HG03064 (cell line): ENCODE data around the gene COL18A1.
"Not testable (repeated sequence)": the region's sequence is repeated elsewhere in the genome, so short reads cannot be mapped to it uniquely, and the experiment has no call there.

Experiments
- ATAC-seq: cut with Tn5 transposase; IDR thresholded peaks from one replicate; pipeline ENCODE4 v1.9.1; 2021; ENCODE audit warnings: low read depth; ENCODE audit not compliant: unreplicated experiment

COL18A1 gene

DNA sequence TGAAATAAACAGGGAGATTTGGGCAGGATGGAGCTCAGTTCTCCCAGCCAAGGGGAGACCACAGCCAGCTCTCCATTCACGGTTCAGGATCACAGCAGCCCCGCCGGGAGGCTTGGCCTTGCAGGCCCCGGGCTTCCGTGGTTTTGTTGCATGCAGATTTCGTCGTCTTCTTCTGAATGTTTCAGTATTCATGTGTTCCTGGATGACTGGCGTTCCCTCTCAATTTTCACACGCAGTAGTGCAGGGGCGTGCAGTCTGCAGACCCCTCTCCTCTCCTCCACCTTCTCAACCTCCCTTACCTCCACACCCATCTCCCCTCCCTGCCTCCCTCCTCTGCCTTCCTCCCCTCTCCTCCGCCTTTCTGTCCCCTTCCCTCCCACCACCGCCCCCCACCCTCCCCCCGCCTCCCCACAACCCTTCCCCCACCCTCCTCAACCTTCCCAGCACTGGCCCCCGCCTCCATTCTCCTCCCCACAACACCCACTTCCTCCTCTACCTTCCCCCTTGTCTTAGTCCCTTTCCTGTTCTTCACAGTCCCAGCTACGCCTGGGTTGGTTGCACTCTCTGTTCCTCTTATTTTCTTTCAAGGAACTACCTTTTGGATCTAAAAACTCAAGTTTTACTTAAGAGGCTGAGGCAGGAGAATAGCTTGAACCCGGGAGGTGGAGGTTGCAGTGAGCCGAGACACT, 145.7 kb downstream of the COL18A1 start:
- no peak for ATAC-seq

DNA sequence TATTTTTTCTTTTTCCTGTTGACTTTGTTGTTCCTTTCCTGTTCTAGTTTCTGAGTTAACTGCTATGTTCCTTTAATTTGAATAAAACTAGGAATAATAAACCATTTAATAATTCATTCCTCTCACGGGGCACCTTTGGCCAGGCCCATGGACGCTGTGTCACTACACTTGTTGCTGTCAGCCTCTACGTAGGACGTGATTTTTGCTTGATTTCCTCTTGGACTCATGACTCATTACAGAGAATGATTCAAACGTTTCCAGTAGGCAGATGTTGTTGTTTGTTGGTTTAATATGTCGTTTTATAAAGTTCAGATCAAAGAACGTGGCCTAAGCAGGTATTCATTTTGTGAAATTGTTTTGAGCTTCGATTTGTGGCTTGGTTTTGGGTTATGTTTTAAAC, 146.4 kb downstream of the COL18A1 start:
- no peak for ATAC-seq

DNA sequence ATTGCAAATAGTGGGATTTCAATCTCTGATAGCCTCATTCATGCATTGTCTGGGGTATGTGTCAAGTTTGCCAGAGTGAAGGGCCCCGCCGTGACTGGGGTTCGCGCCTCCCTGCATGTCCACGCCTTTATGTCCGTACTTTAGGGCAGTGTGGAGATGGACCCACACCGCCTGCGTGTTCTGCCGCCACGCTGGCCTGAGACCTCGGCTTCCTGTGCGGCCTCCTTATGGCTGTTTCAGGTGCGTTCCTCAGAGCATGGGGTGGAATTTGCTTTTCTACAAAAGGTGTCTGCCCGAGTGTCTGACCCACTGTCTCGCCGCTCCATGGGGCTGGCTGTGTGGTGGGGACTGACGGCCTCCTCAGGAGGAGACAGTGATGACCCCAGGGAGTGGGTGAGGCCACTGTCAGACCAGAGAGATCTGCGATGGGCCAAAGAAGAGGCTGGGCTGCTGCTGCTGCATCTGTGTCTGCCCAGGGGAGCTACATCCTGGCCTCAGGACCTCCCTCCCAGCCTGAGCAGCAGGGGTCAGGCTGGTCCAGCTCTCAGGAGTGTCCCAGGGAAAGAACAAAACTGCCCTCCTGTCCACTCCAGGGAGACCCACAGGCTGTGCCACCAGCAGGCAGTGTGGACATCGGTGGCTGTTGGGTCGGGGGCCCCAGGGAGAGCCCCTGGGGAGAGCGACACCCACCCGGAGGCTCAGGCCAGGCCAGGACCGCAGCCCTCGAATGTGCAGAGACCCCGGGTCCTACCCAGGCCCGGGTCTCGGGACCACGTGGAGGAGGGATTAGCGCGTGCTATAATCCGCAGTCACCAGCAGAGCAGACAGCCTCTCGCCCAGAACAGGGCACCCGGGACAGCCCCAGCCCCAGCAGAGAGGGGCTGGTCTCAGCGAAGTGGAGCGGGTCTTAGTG, 147.1 kb downstream of the COL18A1 start:
- no peak for ATAC-seq

DNA sequence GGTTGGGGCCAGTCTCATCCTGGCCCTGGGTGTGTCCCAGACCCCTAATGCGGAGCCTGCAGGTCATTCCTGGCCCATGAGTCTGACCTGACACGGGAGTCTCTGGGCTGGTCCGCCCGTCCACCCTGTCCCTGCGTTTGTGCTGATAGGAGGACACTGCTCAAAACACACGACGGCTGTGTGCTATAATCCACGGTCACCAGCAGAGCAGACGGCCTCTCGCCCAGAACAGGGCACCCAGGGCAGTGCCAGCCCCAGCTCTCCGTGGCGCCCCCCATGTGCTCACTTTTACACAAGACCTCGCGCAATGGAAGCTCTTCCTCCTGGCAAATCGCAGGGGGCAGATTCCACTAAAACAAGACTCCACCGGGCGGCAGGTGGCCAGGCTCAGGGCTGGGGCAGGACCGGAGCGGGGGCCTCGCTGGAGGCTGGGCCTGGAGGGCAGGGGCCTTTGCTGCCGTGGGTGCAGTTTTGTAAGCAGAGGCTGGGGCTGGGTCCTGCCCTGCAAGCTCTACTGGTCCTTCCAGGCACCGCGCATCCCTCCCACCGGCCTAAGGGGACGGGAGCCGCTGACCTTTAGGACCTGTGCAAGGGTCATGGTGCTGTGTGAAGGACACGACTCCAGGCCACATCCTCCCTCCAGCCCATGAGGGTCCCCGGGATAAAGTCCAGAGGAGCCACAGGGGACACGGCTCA, 147.9 kb downstream of the COL18A1 start:
- no peak for ATAC-seq

DNA sequence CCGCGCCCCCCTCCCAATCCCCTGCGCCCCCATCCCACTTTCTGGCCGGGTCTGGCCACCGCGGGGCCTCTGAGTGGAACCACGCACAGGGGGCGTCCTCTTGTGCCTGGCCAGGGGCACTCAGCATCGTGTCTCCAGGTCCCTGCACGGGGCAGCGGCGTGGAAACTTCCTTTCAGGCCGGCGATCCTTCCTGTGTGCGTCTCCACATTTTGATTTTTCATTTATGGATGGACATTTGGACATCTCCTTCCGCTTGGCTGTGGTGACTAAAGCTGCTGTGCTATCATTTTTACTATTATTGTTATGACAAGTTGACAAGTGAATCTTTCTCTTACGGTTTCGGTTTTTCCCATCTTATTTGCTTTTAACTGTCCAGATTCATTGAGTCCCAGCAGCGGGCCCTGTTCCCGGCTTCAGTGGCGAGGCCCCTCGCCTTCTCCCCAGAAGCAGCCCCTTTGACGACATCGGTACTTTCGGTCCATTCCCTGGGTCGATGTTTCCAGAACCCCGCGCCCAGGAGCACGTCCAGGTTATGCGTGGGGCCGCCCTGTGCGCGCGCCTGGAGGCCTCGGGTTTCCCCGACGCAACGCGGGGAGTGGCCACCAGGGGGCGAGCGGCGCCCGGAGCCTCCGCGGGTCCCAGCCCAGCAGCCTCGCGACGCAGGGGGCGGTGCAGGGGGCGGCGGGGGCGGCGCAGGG, 149.7 kb downstream of the COL18A1 start:
- ATAC-seq: no peak

DNA sequence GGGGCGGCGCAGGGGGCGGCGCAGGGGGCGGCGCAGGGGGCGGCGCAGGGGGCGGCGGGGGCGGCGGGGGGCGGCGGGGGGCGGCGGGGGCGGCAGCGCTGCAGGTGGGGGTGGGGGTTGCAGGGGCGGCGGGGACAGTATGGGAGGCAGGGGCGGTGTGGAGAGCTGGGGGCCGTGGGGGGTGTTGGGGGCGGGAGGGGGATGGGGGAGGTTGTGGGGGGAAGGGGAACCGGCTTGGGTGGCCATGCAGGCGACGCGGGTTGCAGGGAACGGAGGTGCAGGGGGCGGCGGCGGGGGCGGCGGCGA, 150.2 kb downstream of the COL18A1 start:
- ATAC-seq: no peak

DNA sequence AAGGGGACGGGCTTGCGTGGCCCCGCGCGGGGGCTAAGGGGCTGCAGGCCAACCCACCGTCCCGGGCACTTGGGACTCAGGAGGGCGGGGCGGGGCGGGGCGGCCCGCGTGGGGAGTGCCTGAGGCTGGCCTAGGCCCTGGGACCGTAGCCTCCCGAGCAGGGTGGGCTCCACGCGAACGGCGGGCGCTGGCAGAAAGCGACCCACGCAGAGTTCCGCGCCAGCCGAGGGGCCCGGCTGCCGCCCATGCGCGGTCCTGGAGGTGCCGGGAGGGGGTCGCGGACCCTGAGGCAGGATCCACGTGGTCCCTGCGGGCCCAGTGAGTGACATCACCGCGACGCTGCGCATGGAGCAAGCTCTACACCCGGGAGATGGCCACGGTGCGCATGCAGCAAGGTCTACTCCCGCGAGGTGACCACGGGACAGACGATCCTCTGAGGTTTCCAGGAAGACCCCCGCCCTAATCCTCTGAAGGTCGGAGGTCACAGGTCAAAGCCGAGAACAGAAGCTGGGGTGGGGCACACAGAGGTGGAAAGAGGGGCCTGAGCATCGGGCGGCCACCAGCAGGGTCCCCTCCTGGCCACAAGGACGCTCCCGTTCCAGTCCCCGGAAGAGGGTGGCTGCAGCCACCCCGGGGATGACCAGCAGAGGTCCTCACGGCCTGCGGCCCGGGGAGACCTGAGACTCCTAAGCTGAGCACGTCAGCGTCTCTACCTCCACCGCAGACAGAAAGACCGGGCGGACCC, 150.8 kb downstream of the COL18A1 start:
- peak; percentile 47 for ATAC-seq

DNA sequence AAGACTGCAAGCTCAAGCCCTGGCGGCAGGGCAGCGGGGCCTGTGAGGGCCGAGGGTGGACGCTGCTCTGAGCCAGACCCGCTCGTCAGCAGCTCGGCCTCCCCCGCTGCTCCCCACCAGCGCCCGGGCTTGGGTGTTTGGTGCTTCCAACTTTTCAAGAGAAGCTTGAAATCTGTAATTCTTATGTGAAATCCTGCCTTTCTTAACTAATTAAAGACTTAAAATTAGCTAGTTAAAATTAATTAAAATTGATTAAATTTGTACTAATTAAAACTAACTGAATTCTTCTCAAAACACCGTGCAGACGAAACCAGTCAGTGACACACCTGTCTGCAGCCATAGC, 151.3 kb downstream of the COL18A1 start:
- ATAC-seq: no peak

DNA sequence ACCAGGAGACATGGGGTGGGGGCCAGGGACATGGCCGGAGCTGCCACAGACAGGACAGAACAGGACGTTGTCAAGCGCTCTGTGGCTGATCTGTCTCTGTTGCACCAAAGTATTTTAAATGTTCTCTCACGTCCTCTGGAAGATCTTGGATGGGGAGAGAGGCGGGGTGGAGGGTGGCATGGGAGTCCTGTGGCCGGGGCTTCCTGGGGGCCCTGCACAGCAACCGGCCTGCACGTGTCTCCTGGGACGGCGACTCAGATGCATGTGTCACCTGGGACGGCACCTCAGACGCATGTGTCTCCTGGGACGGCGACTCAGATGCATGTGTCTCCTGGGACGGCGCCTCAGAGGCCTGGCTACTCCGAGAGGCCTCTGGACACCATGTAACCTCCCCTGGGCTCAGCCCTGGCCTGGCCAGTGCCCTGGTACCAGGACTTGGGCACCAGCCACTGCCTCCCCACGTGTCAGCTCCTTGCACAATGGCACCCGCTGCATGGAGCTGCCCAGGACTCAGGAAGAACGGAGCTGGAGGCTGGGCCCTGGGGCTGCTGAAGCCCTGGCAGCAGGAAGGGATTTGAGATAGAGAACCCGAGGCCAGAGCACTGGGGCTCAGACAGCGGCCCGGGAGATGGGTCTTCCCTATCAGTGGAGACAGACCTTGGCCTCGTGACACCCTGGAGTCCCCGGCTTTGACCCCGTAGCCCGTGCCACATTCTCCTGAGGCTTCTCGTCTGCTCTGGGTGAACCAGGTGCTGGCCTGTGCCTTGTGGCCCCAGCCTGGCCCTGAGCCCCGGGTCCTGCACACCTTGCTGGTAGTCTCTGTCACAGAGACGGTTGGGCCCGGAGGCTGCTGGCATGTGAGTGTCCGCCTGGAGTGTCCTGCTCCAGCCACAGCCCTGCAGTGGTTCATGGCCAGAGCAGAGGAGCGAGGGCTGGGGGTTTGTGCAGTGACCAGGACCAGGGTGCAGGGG, 152.0 kb downstream of the COL18A1 start:
- ATAC-seq: no peak

DNA sequence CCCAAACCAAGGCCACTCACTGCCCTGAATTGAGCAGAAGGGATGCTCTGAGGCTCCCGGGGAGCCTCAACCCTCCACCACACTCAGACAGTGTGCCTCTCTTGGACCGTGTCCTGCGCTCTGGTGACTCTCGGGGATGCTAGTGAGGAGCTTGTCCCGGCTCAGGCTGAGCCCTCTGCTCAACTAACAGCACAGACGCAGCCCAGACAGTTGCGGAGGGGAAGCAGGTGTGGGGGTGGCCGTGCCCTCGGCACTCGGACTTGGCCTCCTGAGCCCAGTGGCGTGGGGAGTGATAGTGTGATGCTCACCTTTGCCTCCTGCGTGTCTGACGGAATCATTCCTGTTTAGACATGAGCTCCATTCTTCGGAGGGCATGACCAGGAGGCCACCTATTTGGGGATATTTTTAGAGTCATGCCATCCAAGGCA, 152.7 kb downstream of the COL18A1 start:
- ATAC-seq: no peak

DNA sequence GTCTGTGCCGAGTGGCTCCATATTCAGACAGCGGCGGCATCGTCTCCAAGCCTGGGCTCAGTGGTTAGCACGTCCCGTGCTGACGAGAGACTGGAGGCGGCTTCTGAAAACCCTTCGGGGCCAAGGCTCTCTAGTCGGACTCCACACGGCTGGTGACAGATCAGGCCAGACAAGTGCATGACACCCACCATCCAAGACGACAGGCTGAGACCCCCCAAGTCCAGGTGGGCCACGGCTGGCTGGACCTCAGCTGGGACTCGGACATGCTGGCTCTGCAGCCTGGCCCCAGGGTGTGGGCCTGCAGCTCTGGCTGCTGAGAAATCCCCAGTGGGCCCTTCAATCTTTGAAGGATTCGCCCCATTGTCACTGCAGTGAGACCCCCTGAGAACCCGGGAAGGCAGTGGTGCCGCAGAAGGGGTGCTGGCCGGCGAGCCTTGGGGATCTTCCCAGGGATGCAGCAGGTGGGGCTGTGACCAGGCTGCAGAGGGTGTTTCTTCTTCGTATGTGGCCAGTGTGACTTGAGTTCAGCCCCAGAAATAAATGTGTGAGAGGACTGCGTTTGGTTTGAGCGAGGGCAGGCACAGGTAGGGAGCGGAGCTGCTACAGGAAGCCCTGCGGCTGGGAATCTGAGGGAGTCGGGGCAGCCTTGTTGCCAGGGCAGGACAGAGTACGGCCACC, 153.2 kb downstream of the COL18A1 start:
- ATAC-seq: no peak

DNA sequence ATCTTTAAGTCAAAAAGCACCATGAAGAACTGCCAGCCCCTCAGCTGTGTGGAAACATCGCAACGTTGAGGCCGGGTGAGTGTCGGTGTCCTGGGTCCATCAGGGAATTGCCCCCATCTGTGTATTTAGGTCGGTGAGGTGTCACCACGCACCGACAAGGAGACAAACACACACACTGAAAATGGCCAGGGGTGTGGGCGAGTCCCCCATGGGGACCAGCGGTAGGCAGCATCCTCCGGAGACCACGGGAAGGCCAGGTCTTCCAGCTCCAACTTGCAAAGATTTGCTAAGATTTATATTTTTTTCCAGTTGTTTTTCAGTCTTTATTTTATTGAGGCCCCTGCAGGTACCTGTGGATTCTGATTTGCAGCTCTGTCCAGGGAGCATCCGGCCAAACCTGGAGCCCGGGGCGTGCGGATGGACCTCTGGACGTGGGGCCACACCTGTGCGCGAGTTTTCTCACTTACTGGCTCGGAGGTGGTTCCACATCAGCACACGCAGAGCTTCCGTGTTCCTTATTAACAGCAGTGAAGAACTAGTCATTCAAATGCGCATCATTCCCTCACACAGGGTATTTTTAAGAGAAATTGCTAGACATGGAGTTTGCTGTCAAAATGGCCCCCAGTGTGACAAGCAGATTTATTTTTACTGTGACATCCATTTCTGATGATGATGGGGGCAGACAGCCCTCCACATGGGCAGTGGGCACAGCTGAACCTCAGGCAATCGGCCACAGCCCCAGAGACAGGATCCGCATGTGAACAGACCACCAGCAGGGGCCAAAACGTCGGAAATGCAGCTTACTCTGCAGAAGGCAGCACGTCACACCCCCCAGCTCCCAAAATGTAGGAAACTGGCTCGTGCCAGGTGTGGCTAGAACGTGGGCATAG, 154.5 kb downstream of the COL18A1 start:
- ATAC-seq: no peak

DNA sequence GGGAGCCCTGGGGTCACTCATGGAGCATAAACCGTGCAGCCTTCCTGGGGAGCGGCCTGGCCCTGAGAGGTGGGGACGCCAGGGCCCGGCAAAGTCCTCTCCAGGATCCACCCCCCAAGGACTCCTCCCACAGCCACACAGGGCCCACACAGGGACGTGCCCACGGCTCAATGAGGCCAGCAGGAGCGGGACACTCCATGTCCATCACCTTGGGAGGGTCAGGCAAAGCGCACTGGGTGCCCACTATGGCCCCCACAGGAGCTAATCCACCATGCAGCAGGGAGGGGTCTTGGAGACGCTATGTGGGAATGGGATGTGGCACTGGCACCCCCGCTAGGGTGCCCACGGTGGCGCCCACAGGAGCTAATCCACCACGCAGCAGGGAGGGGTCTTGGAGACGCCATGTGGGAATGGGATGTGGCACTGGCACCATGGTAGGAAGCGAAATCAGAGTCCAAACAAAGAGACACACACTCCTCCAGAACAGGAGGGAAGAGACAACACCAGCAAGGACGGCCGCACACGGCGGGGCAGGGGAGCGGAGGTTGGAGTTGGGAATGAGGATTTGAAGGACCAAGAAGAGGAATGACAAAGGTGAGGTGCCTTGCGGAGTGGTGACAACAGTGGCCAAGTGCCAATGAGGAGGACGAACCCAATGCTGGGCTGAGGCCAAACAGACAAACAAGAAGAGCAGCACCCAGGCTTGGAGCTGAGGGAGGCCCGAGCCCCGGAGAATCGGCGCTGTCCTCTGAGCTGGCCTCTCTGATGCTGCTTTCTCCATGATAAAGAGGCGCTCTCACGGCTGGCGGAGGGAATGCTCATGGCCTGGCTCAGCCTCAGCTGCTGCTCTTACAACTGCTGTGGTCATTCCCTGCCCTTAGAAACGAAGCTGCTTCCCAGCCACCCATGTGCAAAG, 155.4 kb downstream of the COL18A1 start:
- ATAC-seq: no peak

DNA sequence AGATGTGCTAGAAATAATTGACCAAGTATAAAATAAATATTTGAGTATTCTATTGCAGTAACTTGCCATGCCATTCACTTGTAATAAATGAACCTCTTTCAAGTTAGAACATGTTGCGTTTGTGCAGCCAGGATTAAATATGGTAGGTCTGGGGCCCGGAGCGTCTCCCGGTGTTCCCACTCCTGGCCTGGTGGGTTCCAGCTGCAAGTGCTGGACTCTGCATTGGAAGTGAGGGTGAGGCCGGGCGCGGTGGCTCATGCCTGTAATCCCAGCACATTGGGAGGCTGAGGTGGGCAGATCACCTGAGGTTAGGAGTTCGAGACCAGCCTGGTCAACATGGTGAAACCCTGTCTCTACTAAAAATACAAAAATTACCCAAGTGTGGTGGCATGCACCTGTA, 156.3 kb downstream of the COL18A1 start:
- not testable (repeated sequence) for ATAC-seq

DNA sequence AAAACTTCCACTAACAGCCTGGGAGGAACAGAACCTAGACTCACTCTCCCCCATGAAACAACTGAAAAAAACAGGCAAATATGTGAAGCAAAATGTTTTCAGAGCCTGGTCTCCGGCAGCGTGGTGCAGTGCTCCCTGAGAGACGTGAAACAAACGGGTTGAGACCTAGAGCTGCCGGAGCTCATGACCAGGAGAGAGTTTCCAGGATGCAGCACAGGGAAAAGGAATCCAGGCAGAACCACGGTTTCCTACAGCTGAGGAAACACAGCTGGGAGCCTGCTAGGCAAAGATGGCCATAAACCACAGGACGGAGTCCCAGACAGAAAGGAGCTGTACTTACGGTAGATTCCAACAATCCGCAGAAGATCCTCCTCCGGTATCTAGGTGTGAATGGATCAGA, 157.4 kb downstream of the COL18A1 start:
- no peak for ATAC-seq

DNA sequence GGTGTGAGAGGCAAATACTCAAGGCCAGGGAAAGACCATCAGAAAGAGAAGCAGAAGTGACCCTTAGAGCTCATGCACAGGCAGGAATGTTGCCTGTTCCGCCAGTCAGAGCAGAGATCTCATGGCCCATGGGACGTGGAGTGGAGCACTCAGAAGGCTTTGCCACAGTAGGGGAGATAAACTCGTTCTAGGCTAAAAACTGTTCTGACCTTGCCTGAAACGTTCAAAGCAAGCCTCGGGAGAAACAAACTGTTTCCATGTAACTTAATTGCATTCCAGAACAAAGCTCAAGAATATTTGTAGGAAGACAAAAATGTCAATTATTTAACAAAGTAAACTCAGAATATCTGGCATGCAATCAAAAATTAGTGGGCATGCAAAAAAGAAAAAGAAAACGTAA, 158.0 kb downstream of the COL18A1 start:
- ATAC-seq: no peak
